ENCODE measurements around the gene D2HGDH. TPM values are rescaled to one million over a fixed set of nuclear protein-coding genes. Genes with fewer than 3 reads are reported as not detected.
A peak's percentile ranks its signal among the peaks of the same experiment; 100 is the strongest.
"Not testable (repeated sequence)": the region's sequence is repeated elsewhere in the genome, so short reads cannot be mapped to it uniquely, and the experiment has no call there.

D2HGDH gene
- total RNA-seq, 2 donors from 2014 or later, result 14.6 to 16.9 TPM

GRCh38 chr2:241811952-241812729, 77.7 kb downstream of the D2HGDH start:
- ATAC-seq (no peak), DNase-seq (peak; percentile 22)
- intact Hi-C loops (cut with DNase I), result no loop called here

DNA sequence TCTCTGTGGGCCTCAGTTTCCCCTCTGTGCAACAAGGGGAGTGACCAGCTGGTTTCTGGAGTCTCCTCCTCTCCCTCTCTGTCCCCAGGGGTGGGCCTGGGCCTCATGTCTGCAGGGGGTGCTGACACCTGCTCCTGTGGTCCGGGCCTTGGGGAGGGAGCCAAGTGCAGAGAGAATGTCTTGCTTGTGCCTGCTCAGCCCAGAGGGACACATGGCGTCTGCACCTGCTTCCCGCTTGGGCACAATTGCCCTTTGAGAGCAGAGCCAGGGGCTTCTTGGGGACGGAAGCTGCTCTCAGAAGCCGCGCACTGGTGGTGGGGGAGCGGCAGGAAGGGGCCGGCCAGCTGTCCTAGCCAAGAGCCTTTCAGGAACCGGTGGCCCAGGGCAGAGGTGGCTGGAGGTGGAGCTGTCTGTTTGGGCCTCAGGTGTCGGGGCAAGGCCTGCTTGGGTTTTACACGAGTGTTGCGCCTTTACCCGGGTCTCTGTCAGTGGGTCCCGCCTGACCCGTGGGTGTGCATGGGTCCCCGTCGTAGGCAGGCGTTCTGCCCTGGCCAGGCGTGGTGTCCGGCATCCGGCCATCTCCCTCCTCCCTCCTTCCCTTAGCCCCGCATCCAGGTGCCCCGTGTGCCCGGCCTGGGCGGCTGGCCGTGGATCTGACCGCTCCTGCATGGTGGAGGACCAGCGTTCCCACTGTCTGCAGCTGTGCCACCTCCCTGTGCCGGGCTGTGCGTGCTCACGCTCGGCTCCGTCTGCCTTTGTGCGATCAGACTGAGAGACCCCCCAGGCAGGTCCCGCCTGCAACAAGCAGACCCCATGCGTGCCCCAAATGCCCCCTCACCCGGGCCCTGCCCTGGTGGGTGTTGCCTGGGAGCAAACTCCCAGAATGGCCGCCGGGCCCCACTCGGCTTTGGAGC, 78.6 kb downstream of the D2HGDH start:
- intact Hi-C loops (cut with DNase I), result no loop called here
- DNase-seq (peak; percentile 23), ATAC-seq (no peak)

- ATAC-seq (no peak), DNase-seq (no peak)
- intact Hi-C loops (cut with DNase I), result no loop called here
These were observed 79.4 kb downstream of the D2HGDH start for GRCh38 chr2:241813644-241814392.

- intact Hi-C loops (cut with DNase I), result no loop called here
- DNase-seq, result peak; percentile 14
- no peak for ATAC-seq
These were observed 79.9 kb downstream of the D2HGDH start for GRCh38 chr2:241814393-241814642.

DNA sequence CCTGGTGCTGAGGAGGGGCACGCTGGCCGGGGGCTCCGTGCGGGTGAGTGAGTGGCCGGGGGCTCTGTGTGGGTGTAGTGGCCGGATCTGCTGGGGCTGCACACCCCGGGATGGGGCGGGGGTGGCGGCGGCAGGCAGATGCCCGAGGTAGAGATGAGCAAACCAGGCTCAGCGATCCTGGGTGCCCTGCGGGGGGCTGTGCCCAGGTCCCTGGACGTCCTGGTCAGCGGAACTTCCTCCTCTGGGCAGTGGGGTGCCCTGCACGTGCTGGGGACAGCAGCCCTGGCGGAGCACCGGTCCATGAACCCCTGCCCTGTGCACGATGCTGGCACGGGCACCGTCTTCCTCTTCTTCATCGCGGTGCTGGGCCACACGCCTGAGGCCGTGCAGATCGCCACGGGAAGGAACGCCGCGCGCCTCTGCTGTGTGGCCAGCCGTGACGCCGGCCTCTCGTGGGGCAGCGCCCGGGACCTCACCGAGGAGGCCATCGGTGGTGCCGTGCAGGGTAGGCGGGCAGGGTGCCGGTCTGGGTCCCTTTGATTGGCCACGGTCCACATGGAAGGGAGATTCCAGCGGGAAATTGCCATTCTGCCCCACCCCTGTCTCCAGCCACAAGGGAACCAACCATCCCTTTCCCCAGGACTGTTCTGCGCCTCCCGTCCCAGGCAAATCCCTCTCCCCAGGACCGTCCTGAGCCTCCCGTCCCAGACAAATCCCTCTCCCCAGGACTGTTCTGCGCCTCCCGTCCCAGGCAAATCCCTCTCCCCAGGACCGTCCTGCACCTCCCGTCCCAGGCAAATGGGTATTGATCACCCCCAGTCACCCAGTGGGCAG, 80.4 kb downstream of the D2HGDH start:
- ATAC-seq, result no peak
- peak; percentile 19 for DNase-seq
- intact Hi-C loops (cut with DNase I), result no loop called here

GRCh38 chr2:241815477-241816430, 81.3 kb downstream of the D2HGDH start:
- DNase-seq, result peak; percentile 21
- intact Hi-C loops (cut with DNase I), result no loop called here
- ATAC-seq, result no peak

GRCh38 chr2:241816431-241817121, 82.1 kb downstream of the D2HGDH start:
- no peak for ATAC-seq
- intact Hi-C loops (cut with DNase I), result no loop called here
- DNase-seq, result peak; percentile 12

DNA sequence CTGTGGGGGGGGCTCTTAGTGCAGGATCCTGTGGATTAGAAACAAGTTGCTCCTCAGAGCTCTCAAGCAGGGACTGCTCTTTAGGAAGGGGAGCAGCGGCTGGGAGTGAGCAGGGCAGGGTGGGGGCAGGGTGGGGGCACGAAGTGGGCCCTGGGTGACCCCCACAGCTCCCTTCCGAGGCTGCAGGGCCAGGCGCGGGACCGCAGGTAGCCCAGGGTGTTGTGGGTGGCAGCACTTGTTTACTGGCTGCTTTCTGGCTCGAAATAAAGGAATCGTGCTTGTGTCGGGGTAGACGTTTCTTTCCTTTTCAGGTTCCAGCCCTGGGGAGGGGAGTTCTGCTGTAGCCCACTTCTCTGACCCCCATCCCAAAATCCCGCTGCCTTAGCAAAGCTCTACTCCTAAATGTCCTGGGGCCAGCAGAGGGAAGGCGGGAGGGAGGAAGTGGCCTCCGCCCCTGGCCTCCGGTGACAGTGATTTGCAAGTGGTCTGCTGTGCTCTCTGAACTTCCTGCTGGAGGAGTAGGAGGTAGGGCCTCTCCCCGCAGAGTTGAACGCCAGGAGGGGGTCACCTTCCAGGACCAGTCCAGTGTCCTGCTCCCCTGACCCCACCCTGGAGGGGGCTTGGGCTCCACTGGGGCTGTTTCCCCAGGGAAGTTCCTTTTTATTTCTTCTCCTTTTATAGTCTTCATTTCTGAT, 82.8 kb downstream of the D2HGDH start:
- peak; percentile 19 for DNase-seq
- ATAC-seq, result no peak
- intact Hi-C loops (cut with DNase I), result no loop called here

DNA sequence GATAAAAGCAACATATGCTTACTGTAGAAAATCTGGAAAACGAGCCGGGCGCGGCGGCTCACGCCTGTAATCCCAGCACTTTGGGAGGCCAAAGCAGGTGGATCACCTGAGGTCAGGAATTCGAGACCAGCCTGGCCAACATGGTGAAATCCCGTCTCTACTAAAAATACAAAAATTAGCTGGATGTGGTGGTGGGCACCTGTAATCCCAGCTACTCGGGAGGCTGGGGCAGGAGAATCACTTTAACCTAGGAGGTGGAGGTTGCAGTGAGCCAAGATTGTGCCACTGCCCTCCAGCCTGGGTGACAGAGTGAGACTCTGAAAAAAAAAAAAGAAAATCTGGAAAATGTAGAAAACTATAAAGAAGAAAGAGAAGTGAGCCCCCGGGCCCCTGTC, 83.4 kb downstream of the D2HGDH start:
- ATAC-seq; intact Hi-C loops (cut with DNase I); DNase-seq: not testable (repeated sequence)

Other genes with a start within 250 kb of the D2HGDH start
- 10 to 100 TPM; 89.2 to 94.9 TPM for gene STK25, start 226.0 kb upstream of the D2HGDH start, total RNA-seq
- gene BOK, start 175.9 kb upstream of the D2HGDH start, total RNA-seq, result 10 to 100 TPM; 20.4 to 30.2 TPM
- gene THAP4, start 97.5 kb upstream of the D2HGDH start, total RNA-seq, result 10 to 100 TPM; 73.3 to 74.4 TPM
- gene ATG4B, start 96.9 kb upstream of the D2HGDH start, total RNA-seq, result 10 to 100 TPM; 43.0 to 49.4 TPM
- 10 to 100 TPM in 1 of 2 donors, 1 to 10 TPM in 1; 9.8 to 14.3 TPM for gene DTYMK, start 47.8 kb upstream of the D2HGDH start, total RNA-seq
- 10 to 100 TPM; 17.4 to 20.1 TPM for gene ING5, start 32.6 kb upstream of the D2HGDH start, total RNA-seq
- under 1 TPM in 1 of 2 donors, not detected in 1; 0.44 TPM for gene GAL3ST2, start 42.2 kb downstream of the D2HGDH start, total RNA-seq
- under 1 TPM; 0.16 to 0.38 TPM for gene NEU4, start 74.6 kb downstream of the D2HGDH start, total RNA-seq
- gene PDCD1, start 124.3 kb downstream of the D2HGDH start, total RNA-seq, result 1 to 10 TPM; 1.2 to 1.5 TPM
- under 1 TPM in 1 of 2 donors, not detected in 1; 0.12 TPM for gene RTP5, start 135.1 kb downstream of the D2HGDH start, total RNA-seq